ENCODE measurements around the gene CACNA2D1.

DNA sequence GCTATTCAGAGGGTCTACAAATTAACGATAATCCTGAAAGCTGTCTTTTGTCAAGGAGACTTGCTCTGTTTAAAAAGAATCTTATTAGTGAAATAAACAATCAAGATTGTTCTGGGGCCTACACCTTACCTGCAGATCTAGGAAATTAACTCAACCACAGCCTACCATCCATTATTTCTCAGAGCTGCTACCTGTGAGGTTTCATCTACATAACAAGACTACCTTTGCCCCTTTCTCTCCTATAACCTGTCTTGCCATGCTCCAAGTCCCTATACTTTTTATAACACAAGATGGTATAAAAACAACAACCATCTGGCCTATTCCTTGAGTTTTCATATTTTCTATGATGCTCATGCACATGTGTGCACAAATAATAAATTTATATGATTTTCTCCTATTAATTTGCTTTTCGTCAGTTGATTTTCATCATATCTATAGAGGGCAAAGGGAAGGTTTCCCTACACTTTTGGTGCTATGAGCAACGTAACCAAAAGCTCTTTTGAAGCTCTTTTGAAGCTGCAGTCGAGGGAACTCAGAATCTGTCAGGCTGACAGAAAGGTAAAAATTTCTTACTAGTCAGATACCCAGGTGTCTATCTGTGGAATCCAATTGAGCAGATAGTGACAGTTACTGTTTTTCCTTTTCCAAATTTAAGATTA is 138.1 kb downstream of the CACNA2D1 start:
- TF ChIP-seq, protein P1, sequence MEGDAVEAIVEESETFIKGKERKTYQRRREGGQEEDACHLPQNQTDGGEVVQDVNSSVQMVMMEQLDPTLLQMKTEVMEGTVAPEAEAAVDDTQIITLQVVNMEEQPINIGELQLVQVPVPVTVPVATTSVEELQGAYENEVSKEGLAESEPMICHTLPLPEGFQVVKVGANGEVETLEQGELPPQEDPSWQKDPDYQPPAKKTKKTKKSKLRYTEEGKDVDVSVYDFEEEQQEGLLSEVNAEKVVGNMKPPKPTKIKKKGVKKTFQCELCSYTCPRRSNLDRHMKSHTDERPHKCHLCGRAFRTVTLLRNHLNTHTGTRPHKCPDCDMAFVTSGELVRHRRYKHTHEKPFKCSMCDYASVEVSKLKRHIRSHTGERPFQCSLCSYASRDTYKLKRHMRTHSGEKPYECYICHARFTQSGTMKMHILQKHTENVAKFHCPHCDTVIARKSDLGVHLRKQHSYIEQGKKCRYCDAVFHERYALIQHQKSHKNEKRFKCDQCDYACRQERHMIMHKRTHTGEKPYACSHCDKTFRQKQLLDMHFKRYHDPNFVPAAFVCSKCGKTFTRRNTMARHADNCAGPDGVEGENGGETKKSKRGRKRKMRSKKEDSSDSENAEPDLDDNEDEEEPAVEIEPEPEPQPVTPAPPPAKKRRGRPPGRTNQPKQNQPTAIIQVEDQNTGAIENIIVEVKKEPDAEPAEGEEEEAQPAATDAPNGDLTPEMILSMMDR (IDR thresholded peaks at IDR 0.05): no peak
- no peak for TF ChIP-seq EZH2 (IDR thresholded peaks at IDR 0.05)

All from neural progenitor cell (in vitro differentiated cells).